Erythroblast (primary cell): ENCODE results near the gene BIN1.

Experiments used
- GATA1 ChIP-seq: IDR thresholded peaks from 2 replicates; pipeline ENCODE4 v1.6.1; 2011; ENCODE audit warnings: low read depth, mild to moderate bottlenecking, control low read depth, low read length, moderate library complexity
- POLR2A ChIP-seq: IDR thresholded peaks from 2 replicates; pipeline ENCODE4 v1.6.1; 2011; ENCODE audit warnings: mild to moderate bottlenecking, low read length

DNA sequence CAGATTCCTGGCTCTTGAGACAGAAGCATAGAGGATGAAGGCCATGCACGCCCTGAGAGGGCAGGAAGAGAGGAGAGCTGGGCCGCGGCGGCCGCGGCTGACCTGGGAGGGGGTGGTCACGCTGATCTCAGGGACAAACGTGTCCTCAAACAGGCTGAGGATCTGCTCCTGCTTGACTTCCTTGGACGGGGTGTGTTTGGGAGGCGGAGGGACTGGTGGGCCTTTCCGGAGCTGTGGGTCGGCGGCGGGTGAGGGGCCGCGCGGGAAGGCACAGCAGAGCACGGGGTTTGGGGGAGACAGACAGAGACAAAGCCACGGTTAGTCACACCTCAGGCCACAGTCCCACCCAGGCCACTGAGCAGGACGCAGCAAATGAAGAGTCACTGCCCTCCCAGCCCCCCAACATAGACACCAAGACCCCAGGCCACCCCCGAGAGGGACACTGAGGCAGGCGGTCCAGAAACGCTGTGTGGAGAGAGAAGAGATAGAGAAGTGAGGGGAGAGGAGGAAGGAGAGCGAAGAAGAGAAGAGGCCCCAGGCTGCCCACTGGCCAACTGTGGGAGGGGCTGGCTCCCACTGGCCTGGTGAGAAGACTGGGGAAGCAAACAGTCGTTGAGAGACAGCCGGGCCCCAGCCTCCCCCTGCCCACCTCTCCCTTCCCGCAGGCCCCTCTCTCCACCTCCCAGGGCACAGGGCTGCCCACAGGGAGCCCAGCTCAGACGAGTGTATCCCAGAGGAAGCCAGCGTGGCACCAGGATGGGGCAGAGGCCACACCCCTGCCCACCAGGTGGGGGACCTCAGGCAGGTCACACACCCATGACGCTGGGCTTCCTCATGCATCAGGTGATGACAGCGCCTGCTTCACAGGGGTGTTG is 49.3 kb downstream of the BIN1 start:
- TF ChIP-seq POLR2A = no peak
- no peak for TF ChIP-seq GATA1
